Measurements from ENCODE around the gene TRMT112. TPM values are rescaled to one million over a fixed set of nuclear protein-coding genes. Genes with fewer than 3 reads are reported as not detected.

The TRMT112 gene
- total and polyA plus RNA-seq, 2 experiments from 2014 or later, result 298 to 927 TPM

GRCh38 chr11:64349025-64349387 lies 31.6 kb upstream of the TRMT112 start:
- DNase-seq (ENCODE audit: low spot score) (no peak), ATAC-seq (no peak)
- Mint-ChIP-seq H3K27ac (no peak overlapping the region), H3K27me3 (ENCODE audit: insufficient read depth, low read depth, poor library complexity) (peaks cover 19% of the 10 kb centered on the region), H3K36me3 (ENCODE audit: low read depth) (no peaks in the 10 kb centered on the region; the same call in 2 of the 3 replicates), H3K4me1 (peaks cover 2% of the 10 kb centered on the region; the same call in 2 of the 3 replicates), H3K4me3 (no peak overlapping the region), H3K9me3 (no peaks in the 10 kb centered on the region)
- Histone ChIP-seq H3K4me2 (no peak overlapping the region), H3K36me3 (ENCODE audit: insufficient read depth) (no peaks in the 10 kb centered on the region), H3K4me3 (no peak overlapping the region), H2AFZ (no peak overlapping the region), H3K27me3 (ENCODE audit: insufficient read depth) (no peaks in the 10 kb centered on the region), H3F3A (replicated peaks; ENCODE audit: low read depth) (no peaks in the 10 kb centered on the region), H3K27ac (ENCODE audit: low read depth) (no peak overlapping the region), H3K9me2 (ENCODE audit: insufficient read depth) (no peaks in the 10 kb centered on the region), H3K4me1 (ENCODE audit: insufficient read depth) (no peaks in the 10 kb centered on the region), H3K79me2 (replicated peaks; ENCODE audit: insufficient read depth) (no peaks in the 10 kb centered on the region), H4K20me1 (replicated peaks; ENCODE audit: insufficient read depth) (no peaks in the 10 kb centered on the region)
- TF ChIP-seq ETS1 (IDR thresholded peaks at IDR 0.05), result no peak
- TF ChIP-seq EZH2phosphoT487 (IDR thresholded peaks at IDR 0.05; ENCODE audit: unreplicated experiment), result no peak
- TF ChIP-seq EZH2 (IDR thresholded peaks at IDR 0.05; ENCODE audit: low read depth, unreplicated experiment), result no peak
- no peak for TF ChIP-seq NANOG (IDR thresholded peaks at IDR 0.05; ENCODE audit: borderline replicate concordance)
- no peak for TF ChIP-seq REST (IDR thresholded peaks at IDR 0.05; ENCODE audit: unreplicated experiment)
- no peak for TF ChIP-seq STAT1 (IDR thresholded peaks at IDR 0.05; ENCODE audit: unreplicated experiment)
- no peak for TF ChIP-seq ZNF462 (CRISPR knock-in tag; IDR thresholded peaks at IDR 0.05)
- TF ChIP-seq CTCF (conservative IDR thresholded peaks at IDR 0.05; ENCODE audit: low read depth in 2 of 2), result no peak
- TF ChIP-seq JUNB (IDR thresholded peaks at IDR 0.05; ENCODE audit: unreplicated experiment), result no peak
- no peak for TF ChIP-seq ZNF114 (CRISPR knock-in tag; IDR thresholded peaks at IDR 0.05)
- no peak for TF ChIP-seq ZNF331 (CRISPR knock-in tag; IDR thresholded peaks at IDR 0.05; ENCODE audit: low read depth)
- TF ChIP-seq POLR2AphosphoS5 (IDR thresholded peaks at IDR 0.05; ENCODE audit: low read depth), result no peak
- no peak for TF ChIP-seq CREB1 (CRISPR knock-in tag; IDR thresholded peaks at IDR 0.05; ENCODE audit: low read depth)

Measured in GM23338 (cell line).